ENCODE results near the gene TNFAIP2. TPM values are rescaled to one million over a fixed set of nuclear protein-coding genes. Genes with fewer than 3 reads are reported as not detected.

Gene TNFAIP2
- total RNA-seq, 1 donor from 2014 or later: 5.3 TPM

DNA sequence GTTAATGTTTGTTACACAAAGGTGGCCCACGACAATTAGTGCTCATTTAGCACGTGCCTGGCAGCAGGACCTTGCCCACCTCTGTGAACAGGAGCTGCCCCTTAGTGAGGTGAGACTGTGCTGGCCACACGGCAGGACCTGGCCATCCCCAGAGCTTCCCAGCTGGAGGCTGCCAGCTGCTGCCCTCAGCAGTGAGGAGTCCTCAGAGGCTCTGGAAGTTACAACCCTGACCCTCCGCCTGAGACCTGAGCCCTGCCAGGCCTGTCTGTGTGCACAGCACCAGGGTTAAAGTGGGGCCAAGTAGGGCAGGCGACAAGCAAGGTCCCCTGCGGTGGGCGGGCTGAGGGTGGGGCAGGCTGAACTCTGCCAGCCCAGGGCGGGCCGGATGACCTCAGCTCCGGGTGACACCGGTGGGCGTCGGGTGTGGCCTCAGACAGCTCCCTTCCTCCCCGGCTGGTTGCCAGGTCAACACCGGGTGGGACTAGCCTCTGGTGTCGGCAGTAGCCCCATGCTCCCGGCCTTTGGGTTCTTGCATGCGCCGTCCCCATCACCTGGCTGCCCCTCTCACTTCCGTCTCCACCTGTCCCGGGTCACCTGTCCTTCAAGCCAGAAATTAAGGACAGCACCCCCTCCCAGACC, 48.4 kb upstream of the TNFAIP2 start:
- Histone ChIP-seq H3K27ac (no peak overlapping the region), H3K79me2 (ENCODE audit: low read depth) (no peaks in the 10 kb centered on the region), H3K4me3 (peak overlapping the region; percentile 46), H3K9ac (no peak overlapping the region), H2AFZ (replicated peaks) (peak overlapping the region; percentile 88), H3K4me1 (peaks cover 16% of the 10 kb centered on the region), H3K9me3 (ENCODE audit: low read depth) (no peaks in the 10 kb centered on the region), H4K20me1 (ENCODE audit: low read depth) (no peaks in the 10 kb centered on the region), H3K27me3 (peaks cover 32% of the 10 kb centered on the region), H3K36me3 (no peaks in the 10 kb centered on the region), H3F3A (ENCODE audit: low read depth) (peaks cover 13% of the 10 kb centered on the region), H3K4me2 (peak overlapping the region; percentile 83)
- H3K27me3 Mint-ChIP-seq (ENCODE audit: insufficient read depth, low read depth): no peaks in the 10 kb centered on the region
- H3K4me3 Mint-ChIP-seq: peak overlapping the region; percentile 4
- H3K27ac Mint-ChIP-seq: no peak overlapping the region
- H3K4me1 Mint-ChIP-seq: peaks cover 4% of the 10 kb centered on the region
- DNase-seq (ENCODE audit: low spot score): no peak
- TF ChIP-seq EZH2 (IDR thresholded peaks at IDR 0.05) (no peak), EZH2phosphoT487 (IDR thresholded peaks at IDR 0.05) (no peak)
- TF ChIP-seq, protein P1, sequence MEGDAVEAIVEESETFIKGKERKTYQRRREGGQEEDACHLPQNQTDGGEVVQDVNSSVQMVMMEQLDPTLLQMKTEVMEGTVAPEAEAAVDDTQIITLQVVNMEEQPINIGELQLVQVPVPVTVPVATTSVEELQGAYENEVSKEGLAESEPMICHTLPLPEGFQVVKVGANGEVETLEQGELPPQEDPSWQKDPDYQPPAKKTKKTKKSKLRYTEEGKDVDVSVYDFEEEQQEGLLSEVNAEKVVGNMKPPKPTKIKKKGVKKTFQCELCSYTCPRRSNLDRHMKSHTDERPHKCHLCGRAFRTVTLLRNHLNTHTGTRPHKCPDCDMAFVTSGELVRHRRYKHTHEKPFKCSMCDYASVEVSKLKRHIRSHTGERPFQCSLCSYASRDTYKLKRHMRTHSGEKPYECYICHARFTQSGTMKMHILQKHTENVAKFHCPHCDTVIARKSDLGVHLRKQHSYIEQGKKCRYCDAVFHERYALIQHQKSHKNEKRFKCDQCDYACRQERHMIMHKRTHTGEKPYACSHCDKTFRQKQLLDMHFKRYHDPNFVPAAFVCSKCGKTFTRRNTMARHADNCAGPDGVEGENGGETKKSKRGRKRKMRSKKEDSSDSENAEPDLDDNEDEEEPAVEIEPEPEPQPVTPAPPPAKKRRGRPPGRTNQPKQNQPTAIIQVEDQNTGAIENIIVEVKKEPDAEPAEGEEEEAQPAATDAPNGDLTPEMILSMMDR (IDR thresholded peaks at IDR 0.05): no peak
- no peaks in the 10 kb centered on the region for H3K36me3 Mint-ChIP-seq
- H3K9me3 Mint-ChIP-seq: no peaks in the 10 kb centered on the region

DNA sequence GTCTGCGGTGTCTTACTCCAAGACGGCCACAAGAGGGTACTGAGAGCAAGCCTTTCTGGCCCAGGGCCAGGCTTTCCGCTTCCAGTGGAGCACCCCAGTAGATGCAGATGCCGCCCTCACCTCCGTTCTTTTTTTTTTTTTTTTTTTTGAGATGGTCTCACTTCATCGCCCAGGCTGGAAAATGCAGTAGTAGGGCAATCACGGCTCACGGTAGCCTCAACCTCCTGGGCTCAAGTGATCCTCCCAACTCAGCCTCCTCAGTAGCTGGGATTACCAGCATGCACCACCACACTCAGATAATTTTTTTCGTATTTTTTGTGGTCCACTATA, 44.9 kb upstream of the TNFAIP2 start:
- DNase-seq (ENCODE audit: low spot score): peak; percentile 89
- H3F3A ChIP-seq (ENCODE audit: low read depth): peaks cover 13% of the 10 kb centered on the region
- Mint-ChIP-seq H3K36me3 (no peaks in the 10 kb centered on the region), H3K27me3 (ENCODE audit: insufficient read depth, low read depth) (no peaks in the 10 kb centered on the region), H3K27ac (no peak overlapping the region), H3K4me1 (no peaks in the 10 kb centered on the region), H3K9me3 (no peaks in the 10 kb centered on the region), H3K4me3 (no peak overlapping the region)
- no peak overlapping the region for H3K27ac ChIP-seq
- H3K36me3 ChIP-seq: no peaks in the 10 kb centered on the region
- no peaks in the 10 kb centered on the region for H3K79me2 ChIP-seq (ENCODE audit: low read depth)
- H3K27me3 ChIP-seq: peaks cover 64% of the 10 kb centered on the region
- no peak overlapping the region for H3K4me2 ChIP-seq
- no peak overlapping the region for H3K4me3 ChIP-seq
- no peak for TF ChIP-seq EZH2phosphoT487 (IDR thresholded peaks at IDR 0.05)
- TF ChIP-seq EZH2 (IDR thresholded peaks at IDR 0.05): no peak
- TF ChIP-seq, protein P1 (IDR thresholded peaks at IDR 0.05): peak; percentile 67
- no peak overlapping the region for H2AFZ ChIP-seq (replicated peaks)
- H4K20me1 ChIP-seq (ENCODE audit: low read depth): no peaks in the 10 kb centered on the region
- H3K4me1 ChIP-seq: peaks cover 4% of the 10 kb centered on the region
- no peak overlapping the region for H3K9ac ChIP-seq
- H3K9me3 ChIP-seq (ENCODE audit: low read depth): no peaks in the 10 kb centered on the region

DNA sequence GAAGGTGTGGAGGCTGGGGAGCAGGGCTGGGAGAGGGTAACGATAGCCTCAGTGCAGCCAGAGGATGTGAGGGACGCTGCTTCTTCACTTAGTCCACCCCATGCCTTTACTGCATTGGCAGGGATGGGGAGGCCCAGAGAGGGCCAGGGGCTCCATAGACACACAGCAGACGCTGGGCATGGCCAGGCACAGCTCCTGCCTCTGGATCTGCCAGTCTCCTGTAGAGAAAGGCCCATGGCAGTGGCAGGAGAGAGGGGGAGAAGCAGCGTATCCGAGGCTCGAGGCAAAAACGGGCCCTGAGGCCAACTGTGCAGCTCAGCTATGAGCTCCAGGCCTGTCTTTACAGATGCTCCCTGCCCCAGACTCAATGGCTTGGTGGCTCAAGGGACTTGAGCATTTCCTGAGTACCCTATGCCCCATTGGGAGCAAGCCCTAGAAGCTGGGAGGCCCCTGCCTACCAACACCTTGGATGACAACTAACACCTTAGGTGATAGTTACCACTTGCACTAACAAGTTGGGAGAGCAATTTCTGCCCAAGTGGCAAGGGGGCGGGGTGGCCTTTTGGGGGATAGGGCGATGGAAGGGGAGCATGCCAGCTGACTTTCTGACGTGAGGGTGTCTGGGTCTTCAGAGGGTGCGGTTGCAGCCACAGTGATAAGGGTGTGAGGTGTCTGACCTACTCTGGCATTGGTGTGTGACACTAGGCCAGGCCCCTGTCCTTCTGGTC, 44.2 kb upstream of the TNFAIP2 start:
- H3K27me3 Mint-ChIP-seq (ENCODE audit: insufficient read depth, low read depth): no peaks in the 10 kb centered on the region
- no peak overlapping the region for H3K27ac Mint-ChIP-seq
- Histone ChIP-seq H3K36me3 (no peaks in the 10 kb centered on the region), H3K4me1 (peaks cover 4% of the 10 kb centered on the region), H3K79me2 (ENCODE audit: low read depth) (no peaks in the 10 kb centered on the region), H3K4me2 (no peak overlapping the region), H3K27ac (no peak overlapping the region), H2AFZ (replicated peaks) (no peak overlapping the region), H3K4me3 (no peak overlapping the region), H3F3A (ENCODE audit: low read depth) (peaks cover 13% of the 10 kb centered on the region), H3K27me3 (peaks cover 71% of the 10 kb centered on the region), H4K20me1 (ENCODE audit: low read depth) (no peaks in the 10 kb centered on the region), H3K9me3 (ENCODE audit: low read depth) (no peaks in the 10 kb centered on the region), H3K9ac (no peak overlapping the region)
- no peaks in the 10 kb centered on the region for H3K9me3 Mint-ChIP-seq
- no peak for DNase-seq (ENCODE audit: low spot score)
- H3K4me3 Mint-ChIP-seq: no peak overlapping the region
- no peaks in the 10 kb centered on the region for H3K36me3 Mint-ChIP-seq
- H3K4me1 Mint-ChIP-seq: no peaks in the 10 kb centered on the region
- TF ChIP-seq EZH2 (IDR thresholded peaks at IDR 0.05): no peak
- TF ChIP-seq EZH2phosphoT487 (IDR thresholded peaks at IDR 0.05): no peak
- TF ChIP-seq, protein P1 (IDR thresholded peaks at IDR 0.05): no peak

All from neural progenitor cell (in vitro differentiated cells).